ENCODE results near the gene C16orf90. TPM values are rescaled to one million over a fixed set of nuclear protein-coding genes. Genes with fewer than 3 reads are reported as not detected.

Gene C16orf90
- total RNA-seq, 1 donor from 2014 or later, result not detected

GRCh38 chr16:3480901-3481695 is 14.2 kb downstream of the C16orf90 start:
- Mint-ChIP-seq H3K4me3 (ENCODE audit: unreplicated experiment) (no peak overlapping the region), H3K27ac (ENCODE audit: unreplicated experiment) (peak overlapping the region; percentile 23), H3K36me3 (ENCODE audit: unreplicated experiment) (peaks cover 28% of the 10 kb centered on the region), H3K4me1 (ENCODE audit: unreplicated experiment) (peaks cover 7% of the 10 kb centered on the region), H3K9me3 (ENCODE audit: unreplicated experiment) (no peaks in the 10 kb centered on the region), H3K27me3 (ENCODE audit: unreplicated experiment) (no peaks in the 10 kb centered on the region)
- no peak for DNase-seq (ENCODE audit: extremely low spot score, unreplicated experiment)
- TF ChIP-seq CTCF (IDR thresholded peaks at IDR 0.05), result no peak

- Mint-ChIP-seq H3K36me3 (ENCODE audit: unreplicated experiment) (peaks cover 28% of the 10 kb centered on the region), H3K27me3 (ENCODE audit: unreplicated experiment) (no peaks in the 10 kb centered on the region), H3K4me1 (ENCODE audit: unreplicated experiment) (peaks cover 7% of the 10 kb centered on the region), H3K9me3 (ENCODE audit: unreplicated experiment) (no peaks in the 10 kb centered on the region), H3K27ac (ENCODE audit: unreplicated experiment) (no peak overlapping the region), H3K4me3 (ENCODE audit: unreplicated experiment) (no peak overlapping the region)
- no peak for DNase-seq (ENCODE audit: extremely low spot score, unreplicated experiment)
- TF ChIP-seq CTCF (IDR thresholded peaks at IDR 0.05), result no peak
These were observed 15.6 kb downstream of the C16orf90 start for GRCh38 chr16:3479654-3480216.

- DNase-seq (ENCODE audit: extremely low spot score, unreplicated experiment), result no peak
- Mint-ChIP-seq H3K9me3 (ENCODE audit: unreplicated experiment) (no peaks in the 10 kb centered on the region), H3K27me3 (ENCODE audit: unreplicated experiment) (no peaks in the 10 kb centered on the region), H3K4me3 (ENCODE audit: unreplicated experiment) (no peak overlapping the region), H3K4me1 (ENCODE audit: unreplicated experiment) (peaks cover 7% of the 10 kb centered on the region), H3K27ac (ENCODE audit: unreplicated experiment) (no peak overlapping the region), H3K36me3 (ENCODE audit: unreplicated experiment) (peaks cover 21% of the 10 kb centered on the region)
- TF ChIP-seq CTCF (IDR thresholded peaks at IDR 0.05), result no peak
These were observed 16.9 kb downstream of the C16orf90 start for GRCh38 chr16:3478242-3478925.

- Mint-ChIP-seq H3K27me3 (ENCODE audit: unreplicated experiment) (no peaks in the 10 kb centered on the region), H3K4me1 (ENCODE audit: unreplicated experiment) (peaks cover 11% of the 10 kb centered on the region), H3K9me3 (ENCODE audit: unreplicated experiment) (no peaks in the 10 kb centered on the region), H3K36me3 (ENCODE audit: unreplicated experiment) (peaks cover 4% of the 10 kb centered on the region), H3K27ac (ENCODE audit: unreplicated experiment) (no peak overlapping the region), H3K4me3 (ENCODE audit: unreplicated experiment) (no peak overlapping the region)
- no peak for DNase-seq (ENCODE audit: extremely low spot score, unreplicated experiment)
- no peak for TF ChIP-seq CTCF (IDR thresholded peaks at IDR 0.05)
These were observed 18.9 kb downstream of the C16orf90 start for GRCh38 chr16:3476409-3476808.
